CD4-positive, alpha-beta T cell treated with Interleukin-17A for 4 hours (primary cell): ENCODE results near the gene UPP2.

ENCODE experiments used
- DNase-seq: peaks from one replicate; pipeline ENCODE4 v3.0.0-alpha.2; 2020; ENCODE audit warnings: mixed read lengths

Gene UPP2

DNA sequence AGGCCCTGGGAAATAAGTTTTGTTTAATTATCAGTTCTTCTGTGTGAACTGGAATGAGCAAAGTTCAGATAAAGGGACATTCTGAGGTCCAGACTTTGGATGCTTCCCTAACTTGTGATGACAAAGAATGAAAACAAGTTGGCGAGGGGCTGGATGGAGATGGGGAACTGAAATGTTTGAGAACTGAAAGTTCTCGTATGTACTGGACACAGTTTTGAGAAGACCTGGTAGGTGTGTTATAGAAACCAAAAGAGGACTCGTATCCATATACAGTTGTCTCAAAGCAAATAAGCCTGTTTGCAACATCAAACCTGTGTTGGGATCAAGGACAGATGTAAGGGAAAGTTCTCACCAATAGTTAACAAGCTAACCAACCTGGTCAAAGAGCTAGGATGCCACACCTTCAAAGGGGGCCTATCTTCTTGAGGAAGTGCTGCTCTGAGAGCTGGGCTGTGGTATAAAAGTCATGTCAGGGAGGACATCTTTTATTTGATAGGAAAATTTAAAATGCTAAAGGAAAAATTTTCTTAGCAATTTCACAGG is at the start of gene UPP2:
UPP2 (plus strand) TSS at position 493 of the 543 bp plus-strand sequence. CDS start 188 bp downstream, outside the sequence.
- DNase-seq, result no peak

DNA sequence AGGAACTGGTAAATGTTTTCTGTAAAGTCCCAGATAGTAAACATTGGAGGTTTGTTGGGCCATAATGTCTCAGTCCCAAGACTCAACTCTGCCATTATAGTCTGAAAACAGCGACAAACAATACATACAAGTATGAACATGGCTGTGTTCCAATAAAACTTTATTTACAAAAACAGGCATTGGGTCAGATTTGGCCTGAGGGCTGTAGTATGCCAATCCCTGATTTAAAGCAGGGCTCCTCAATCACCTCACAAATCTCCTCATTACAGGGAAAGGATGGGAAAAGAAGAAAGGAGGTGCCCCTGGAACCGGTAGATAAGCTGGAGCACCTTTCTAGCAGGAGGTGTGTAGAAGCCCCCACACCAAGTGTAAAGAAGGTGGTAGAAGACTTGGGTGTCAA is 48.9 kb upstream of the UPP2 start:
- DNase-seq, result no peak

- no peak for DNase-seq
These were observed 44.8 kb upstream of the UPP2 start for GRCh38 chr2:158056875-158057274.

DNA sequence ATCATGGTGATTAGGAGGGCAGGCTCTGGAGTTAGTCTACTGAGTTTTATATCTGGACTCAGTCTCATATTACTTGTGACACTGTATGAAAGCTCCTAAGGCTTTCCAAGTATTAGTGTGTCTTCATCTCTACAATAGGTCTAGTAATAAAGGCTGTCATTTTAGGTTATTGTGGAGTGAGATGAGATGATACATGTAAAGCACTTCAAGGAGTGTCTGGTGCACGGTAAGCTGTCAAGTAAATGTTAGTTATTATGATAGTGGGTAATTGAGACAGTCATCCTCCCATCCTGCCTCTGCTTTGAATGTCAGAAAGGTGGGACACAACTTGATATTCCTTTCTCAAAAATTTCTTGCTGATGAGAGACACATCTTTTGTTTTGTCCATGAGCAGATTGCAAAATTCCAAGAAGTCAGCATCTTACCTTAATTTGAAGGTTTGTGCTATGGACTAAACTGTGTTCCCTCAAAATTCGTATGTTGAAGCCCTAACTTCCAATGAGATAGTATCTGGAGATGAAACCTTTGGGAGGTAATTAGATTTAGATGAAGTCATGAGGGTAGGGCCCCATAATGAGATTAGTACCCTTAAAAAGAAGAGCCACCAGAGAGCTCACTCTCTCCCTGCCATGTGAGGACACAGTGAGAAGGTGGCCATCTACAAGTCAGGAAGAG is 41.4 kb upstream of the UPP2 start:
- DNase-seq, result no peak

GRCh38 chr2:158060835-158061435 is 40.7 kb upstream of the UPP2 start:
- DNase-seq, result no peak

DNA sequence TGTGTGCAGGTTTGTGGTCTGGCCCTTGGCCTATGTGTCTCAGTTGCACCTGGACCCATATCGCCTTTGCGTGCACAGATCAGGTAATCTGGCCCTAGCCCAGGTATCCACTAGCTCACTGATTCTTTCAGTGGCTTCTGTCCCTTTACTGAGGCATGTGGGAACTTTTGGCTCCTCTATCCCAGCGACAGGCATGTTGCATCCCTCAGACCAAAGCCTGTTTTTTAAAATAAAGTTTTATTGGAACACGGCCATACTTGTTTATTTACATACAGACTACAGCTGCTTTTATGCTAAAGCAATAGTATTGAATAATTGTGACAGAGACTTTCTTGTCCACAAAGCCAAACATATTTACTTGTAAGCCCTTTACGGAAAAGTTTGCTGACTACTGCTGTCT is 39.9 kb upstream of the UPP2 start:
- no peak for DNase-seq

DNA sequence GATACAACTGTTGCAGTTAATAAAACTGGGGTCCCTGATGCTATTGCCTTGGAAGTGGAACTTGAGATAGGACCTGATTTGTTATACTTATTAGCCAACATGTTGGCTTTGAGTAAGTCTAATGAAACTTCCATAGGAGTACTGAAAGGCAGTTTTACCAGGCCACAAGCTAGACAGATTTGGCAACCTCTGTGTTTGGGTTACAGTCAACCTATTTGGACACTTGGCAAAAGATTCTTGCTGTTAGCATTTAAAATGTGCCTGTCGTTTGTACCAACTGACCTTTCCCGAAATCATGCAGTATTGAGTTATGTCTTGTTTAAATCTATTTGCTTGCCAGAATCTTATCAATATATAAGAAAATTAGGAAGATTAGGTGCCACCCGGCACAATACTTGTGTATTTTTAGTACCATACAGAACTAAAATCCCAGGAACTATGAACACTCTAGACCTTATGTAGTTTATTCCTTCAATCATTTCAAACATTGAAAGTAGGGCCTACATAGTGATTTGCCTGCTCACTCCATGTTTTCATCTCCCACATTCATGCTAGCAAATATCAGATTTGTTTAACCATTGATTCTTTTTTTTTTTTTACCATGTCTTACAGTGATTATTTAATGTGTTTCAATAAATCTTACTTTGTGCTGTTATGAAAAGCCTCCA is 35.5 kb upstream of the UPP2 start:
- DNase-seq, result no peak

- no peak for DNase-seq
These were observed 30.7 kb upstream of the UPP2 start for GRCh38 chr2:158071018-158071417.

DNA sequence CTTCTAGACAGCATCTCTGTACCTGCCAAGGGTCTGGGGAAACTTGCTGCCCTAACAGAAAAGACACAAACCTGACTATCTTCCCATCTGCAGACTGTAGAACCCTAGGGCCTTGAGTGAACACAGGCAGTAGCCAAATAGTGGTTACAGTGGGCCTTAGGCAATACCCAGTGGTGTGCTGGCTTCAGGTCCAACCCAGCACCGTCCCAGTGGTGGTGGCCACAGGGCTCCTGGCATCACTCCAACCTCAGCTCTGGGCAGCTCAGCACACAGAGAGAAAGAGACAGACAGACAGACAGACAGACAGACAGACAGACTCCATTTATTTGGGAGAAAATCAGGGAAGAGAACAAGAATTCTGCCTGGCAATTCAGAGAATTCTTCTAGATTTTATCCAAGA is 29.3 kb upstream of the UPP2 start:
- no peak for DNase-seq

DNA sequence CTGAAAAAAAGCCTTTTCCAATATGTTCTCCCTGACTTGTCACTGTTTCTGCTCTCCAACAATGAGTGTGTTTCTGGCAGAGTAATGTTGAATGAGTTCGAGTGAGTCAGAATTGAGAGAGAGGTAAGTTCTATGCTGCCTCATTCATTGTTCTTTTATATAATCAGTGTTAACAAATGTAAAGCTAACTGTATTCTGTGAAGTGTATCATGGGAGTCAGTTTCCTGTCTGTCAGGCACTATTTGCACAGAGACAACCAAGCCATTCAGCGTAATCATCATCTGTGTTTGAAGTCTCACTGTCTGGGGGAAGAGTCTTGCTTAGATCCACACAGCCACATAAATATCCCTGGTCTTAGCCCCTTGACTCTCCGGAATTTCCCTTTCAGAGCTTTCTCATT is 22.0 kb upstream of the UPP2 start:
- DNase-seq, result no peak

GRCh38 chr2:158088093-158088492 is 13.6 kb upstream of the UPP2 start:
- DNase-seq, result no peak

DNA sequence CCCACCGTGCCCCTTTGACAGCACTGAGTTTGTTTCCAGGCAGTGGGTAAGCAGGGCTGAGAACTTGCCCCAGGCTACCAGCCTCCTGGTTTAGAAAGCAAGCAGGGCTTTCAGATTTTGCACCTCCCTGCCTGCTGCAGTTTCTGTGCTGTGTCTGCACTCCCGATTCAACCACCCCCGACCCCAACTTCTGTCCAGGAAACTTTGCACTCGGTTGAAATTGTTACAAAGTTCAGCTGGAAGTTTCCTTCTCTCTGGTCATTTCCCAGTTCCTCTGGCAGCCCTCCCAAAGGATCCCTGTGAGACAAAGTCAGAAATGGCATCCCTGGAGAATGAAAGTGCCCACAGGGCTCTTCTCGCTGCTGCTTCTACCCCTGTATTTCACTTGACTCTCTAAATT is 12.4 kb upstream of the UPP2 start:
- no peak for DNase-seq

DNA sequence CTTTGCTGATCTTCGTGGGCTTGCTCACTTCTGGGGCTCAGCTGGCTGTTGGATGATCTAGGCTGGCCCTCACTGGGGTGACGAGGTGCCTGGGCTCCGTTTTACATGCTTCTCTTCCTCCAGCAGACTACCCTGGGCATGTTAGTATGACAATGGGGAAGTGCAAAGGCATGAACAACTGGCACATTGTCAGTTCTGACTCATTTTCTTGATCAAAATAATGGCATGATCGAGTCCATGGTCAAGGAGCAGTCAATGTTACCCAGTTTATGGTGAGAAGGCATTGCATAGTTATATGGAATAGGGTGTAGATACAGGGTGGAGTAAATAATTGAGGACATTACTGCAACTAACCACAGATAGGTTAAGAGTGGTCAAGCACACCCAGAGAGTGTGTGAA is 10.0 kb upstream of the UPP2 start:
- no peak for DNase-seq

- no peak for DNase-seq
These were observed 7.1 kb upstream of the UPP2 start for GRCh38 chr2:158094487-158095092.

DNA sequence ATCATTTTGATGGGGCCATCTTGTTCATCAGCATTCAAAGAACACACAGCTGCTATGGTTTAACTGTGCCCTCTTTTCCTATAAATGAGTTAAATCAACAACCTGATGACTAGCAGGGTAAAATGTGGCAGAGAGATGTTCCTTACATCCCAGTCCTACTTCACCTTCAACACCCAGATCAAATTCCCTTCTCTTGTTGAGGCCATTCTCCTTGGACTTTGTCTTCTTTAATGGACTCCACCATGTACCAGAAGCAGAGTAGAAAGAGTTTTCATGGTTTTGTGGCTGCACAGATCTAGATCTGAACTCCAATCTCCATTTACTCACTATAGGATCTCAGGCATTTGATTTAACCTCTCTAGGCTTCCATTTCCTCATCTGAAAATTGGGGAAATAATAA is 6.4 kb upstream of the UPP2 start:
- DNase-seq, result no peak

GRCh38 chr2:158095912-158096311 is 5.8 kb upstream of the UPP2 start:
- DNase-seq, result no peak

DNA sequence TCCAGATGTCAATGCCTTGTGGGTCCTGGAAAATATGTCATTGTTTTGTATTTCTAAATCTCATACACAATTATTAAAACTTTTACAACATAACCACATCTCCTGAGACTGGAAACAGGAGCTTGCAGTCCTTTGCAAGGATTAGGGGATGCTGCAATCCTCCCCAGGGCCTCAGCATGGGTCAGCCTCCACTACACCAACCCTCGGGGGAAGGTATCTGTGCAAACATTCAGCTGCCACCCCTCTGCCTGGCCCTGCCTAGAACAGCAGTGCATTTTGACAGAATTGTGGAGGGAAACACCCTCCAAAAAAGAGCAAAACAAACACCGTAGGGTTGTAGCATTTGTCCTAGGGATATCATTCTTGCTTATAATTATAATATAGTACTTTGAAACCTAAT is 4.2 kb upstream of the UPP2 start:
- no peak for DNase-seq

GRCh38 chr2:158098178-158098577 is 3.5 kb upstream of the UPP2 start:
- no peak for DNase-seq

- DNase-seq, result no peak
These were observed 2.0 kb upstream of the UPP2 start for GRCh38 chr2:158099716-158100115.

DNA sequence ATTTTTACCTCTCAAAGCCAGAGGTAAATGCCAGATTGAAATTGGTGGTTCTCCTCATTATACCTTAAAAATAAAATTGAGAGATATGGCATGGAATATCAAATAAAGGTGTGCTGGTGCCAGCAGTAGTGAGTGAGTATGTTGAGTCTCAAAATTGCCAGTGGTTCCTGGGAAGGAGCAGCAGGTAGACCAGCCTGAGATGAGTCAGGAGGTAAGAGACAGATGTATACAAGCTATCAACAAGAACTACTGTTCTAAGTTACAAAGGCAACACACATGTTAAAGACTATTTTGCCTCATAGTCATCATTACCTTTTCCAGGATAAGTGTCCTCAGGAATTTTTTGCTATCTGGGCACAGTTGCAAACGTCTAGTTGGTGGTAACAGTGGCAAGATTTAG is 1.3 kb upstream of the UPP2 start:
- no peak for DNase-seq

DNA sequence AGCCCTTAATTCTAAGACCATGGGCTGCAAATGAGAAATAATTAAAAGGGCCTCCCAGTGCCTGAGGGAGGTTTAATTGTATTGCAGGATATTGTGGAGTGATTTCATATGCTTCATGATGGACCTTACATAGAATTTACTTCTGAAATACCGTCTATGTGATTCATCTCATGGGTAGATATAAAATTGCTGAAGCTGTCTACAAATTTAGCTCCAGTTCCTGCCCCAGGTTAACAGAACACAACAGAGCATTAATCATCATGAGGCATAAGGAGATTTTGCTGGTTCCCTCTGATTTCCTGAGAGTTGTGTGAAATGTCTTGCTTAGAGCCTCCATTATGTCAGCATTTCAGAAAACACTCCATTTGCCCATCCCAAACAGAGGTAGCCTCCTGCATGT is 770 bp downstream of the UPP2 start:
- DNase-seq, result no peak

GRCh38 chr2:158103411-158104012 is 1.8 kb downstream of the UPP2 start:
- no peak for DNase-seq

DNA sequence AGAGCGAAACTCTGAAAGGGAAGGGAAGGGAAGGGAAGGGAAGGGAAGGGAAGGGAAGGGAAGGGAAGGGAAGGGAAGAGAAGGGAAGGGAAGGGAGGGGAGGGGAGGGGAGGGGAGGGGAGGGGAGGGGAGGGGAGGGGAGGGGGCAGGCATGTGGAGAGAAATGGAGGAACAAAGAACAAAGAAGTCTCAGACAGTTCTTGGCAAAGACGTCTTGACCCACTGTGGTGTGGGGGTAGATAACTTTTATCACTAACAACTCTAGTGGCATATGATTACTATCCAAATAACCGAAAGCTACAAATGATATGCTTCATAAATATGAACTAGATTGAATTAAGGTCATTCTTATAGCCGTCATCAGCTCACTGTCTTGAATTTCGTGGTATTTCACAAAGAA is 3.2 kb downstream of the UPP2 start:
- DNase-seq, result no peak
